H9 (cell line): ENCODE results near the gene KBTBD12. TPM values are rescaled to one million over a fixed set of nuclear protein-coding genes. Genes with fewer than 3 reads are reported as not detected.

Experiments
- DNase-seq: peaks from one replicate; pipeline ENCODE4 v3.0.0-alpha.2; 2017
- H2AFZ ChIP-seq: one replicate; pipeline ENCODE4 v1.6.1; 2013; ENCODE audit warnings: mild to moderate bottlenecking, low read length, control low read depth, moderate library complexity
- H2AK5ac ChIP-seq: 2 replicates; pipeline ENCODE4 v1.6.1; 2013; ENCODE audit warnings: low read length, control low read depth, mixed read lengths; ENCODE audit not compliant: insufficient read length
- H2BK120ac ChIP-seq: one replicate; pipeline ENCODE4 v1.6.1; 2013; ENCODE audit warnings: low read depth, mild to moderate bottlenecking, low read length, control low read depth, inconsistent platforms; ENCODE audit not compliant: poor library complexity, severe bottlenecking
- H2BK12ac ChIP-seq: 2 replicates; pipeline ENCODE4 v1.6.1; 2013; ENCODE audit warnings: low read length, control low read depth, mixed read lengths, low read depth; ENCODE audit not compliant: insufficient read length
- H2BK15ac ChIP-seq: 2 replicates; pipeline ENCODE4 v1.6.1; 2013; ENCODE audit warnings: low read depth, low read length, control low read depth
- H2BK20ac ChIP-seq: one replicate; pipeline ENCODE4 v1.6.1; 2013; ENCODE audit warnings: low read depth, mild to moderate bottlenecking, low read length, control low read depth, inconsistent platforms; ENCODE audit not compliant: poor library complexity, severe bottlenecking
- H2BK5ac ChIP-seq: 2 replicates; pipeline ENCODE4 v1.6.1; 2013; ENCODE audit warnings: low read length, control low read depth, mixed read lengths; ENCODE audit not compliant: insufficient read length
- H3K14ac ChIP-seq: 2 replicates; pipeline ENCODE4 v1.6.1; 2013; ENCODE audit warnings: low read length, control low read depth; ENCODE audit not compliant: insufficient read depth
- H3K18ac ChIP-seq: 2 replicates; pipeline ENCODE4 v1.6.1; 2013; ENCODE audit warnings: low read depth, mild to moderate bottlenecking, mixed read lengths, low read length, control low read depth; ENCODE audit not compliant: insufficient read length
- H3K23ac ChIP-seq: 2 replicates; pipeline ENCODE4 v1.6.1; 2013; ENCODE audit warnings: low read length, control low read depth, mixed read lengths, low read depth; ENCODE audit not compliant: insufficient read length
- H3K23me2 ChIP-seq: 2 replicates; pipeline ENCODE4 v1.6.1; 2013; ENCODE audit warnings: low read depth, mild to moderate bottlenecking, mixed read lengths, low read length, control low read depth; ENCODE audit not compliant: insufficient read length, poor library complexity, severe bottlenecking
- H3K27ac ChIP-seq: 2 replicates; pipeline ENCODE4 v1.5.1; 2013; ENCODE audit warnings: low read length, control low read depth, mixed read lengths, low read depth; ENCODE audit not compliant: insufficient read length
- H3K27me3 ChIP-seq: 2 replicates; pipeline ENCODE4 v1.6.1; 2013; ENCODE audit warnings: low read length, control low read depth, inconsistent platforms; ENCODE audit not compliant: insufficient read depth
- H3K4ac ChIP-seq: 2 replicates; pipeline ENCODE4 v1.6.1; 2013; ENCODE audit warnings: low read depth, mild to moderate bottlenecking, control low read depth, inconsistent platforms, low read length, moderate library complexity
- H3K4me1 ChIP-seq: 2 replicates; pipeline ENCODE4 v1.6.1; 2013; ENCODE audit warnings: low read length, control low read depth, inconsistent platforms; ENCODE audit not compliant: insufficient read depth
- H3K4me2 ChIP-seq: 2 replicates; pipeline ENCODE4 v1.6.1; 2013; ENCODE audit warnings: low read length, control low read depth, mixed read lengths; ENCODE audit not compliant: insufficient read length, insufficient read depth
- H3K56ac ChIP-seq: 2 replicates; pipeline ENCODE4 v1.6.1; 2013; ENCODE audit warnings: low read depth, mild to moderate bottlenecking, mixed read lengths, low read length, control low read depth; ENCODE audit not compliant: insufficient read length
- H3K79me1 ChIP-seq: 2 replicates; pipeline ENCODE4 v1.6.1; 2013; ENCODE audit warnings: low read depth, mild to moderate bottlenecking, moderate library complexity, low read length, control low read depth, inconsistent platforms; ENCODE audit not compliant: insufficient read depth, poor library complexity, severe bottlenecking
- H3K79me2 ChIP-seq: 2 replicates; pipeline ENCODE4 v1.6.1; 2013; ENCODE audit warnings: low read length, control low read depth, inconsistent platforms; ENCODE audit not compliant: insufficient read depth
- H3K9ac ChIP-seq: 2 replicates; pipeline ENCODE4 v1.6.1; 2013; ENCODE audit warnings: low read length, control low read depth, mixed read lengths; ENCODE audit not compliant: insufficient read length; ENCODE audit errors: extremely low read depth
- H3K9me3 ChIP-seq: one replicate; pipeline ENCODE4 v1.6.1; 2013; ENCODE audit warnings: low read depth, low read length, inconsistent platforms; ENCODE audit not compliant: control insufficient read depth
- H3T11ph ChIP-seq: one replicate; pipeline ENCODE4 v1.6.1; 2013; ENCODE audit warnings: mild to moderate bottlenecking, low read length, control low read depth, inconsistent platforms
- H4K20me1 ChIP-seq: one replicate; pipeline ENCODE4 v1.6.1; 2013; ENCODE audit not compliant: control insufficient read depth, insufficient read length, insufficient read depth
- H4K5ac ChIP-seq: 2 replicates; pipeline ENCODE4 v1.6.1; 2013; ENCODE audit warnings: low read depth, mild to moderate bottlenecking, mixed read lengths, low read length, control low read depth; ENCODE audit not compliant: insufficient read length
- H4K8ac ChIP-seq: replicated peaks from 2 replicates; pipeline ENCODE4 v1.6.1; 2013; ENCODE audit warnings: low read length, control low read depth, mixed read lengths, low read depth; ENCODE audit not compliant: insufficient read length
- H4K91ac ChIP-seq: 2 replicates; pipeline ENCODE4 v1.6.1; 2013; ENCODE audit warnings: low read depth, mild to moderate bottlenecking, moderate library complexity, mixed read lengths, low read length, control low read depth; ENCODE audit not compliant: insufficient read length
- H3K27ac Mint-ChIP-seq, 3 experiments: 2 replicates in 2 of 3; 3 replicates in 1 of 3; pipeline ENCODE4 v1.8.0; 2020 to 2021; ENCODE audit warnings: mixed read lengths in 3 of 3, mild to moderate bottlenecking in 1 of 3, moderate library complexity in 1 of 3
- H3K27me3 Mint-ChIP-seq: 2 replicates; pipeline ENCODE4 v1.8.0; 2021; ENCODE audit warnings: low read depth, mild to moderate bottlenecking, moderate library complexity, mixed read lengths
- H3K36me3 Mint-ChIP-seq, 3 experiments: 2 replicates in 2 of 3; 3 replicates in 1 of 3; pipeline ENCODE4 v1.8.0; 2020 to 2021; ENCODE audit warnings: low read depth in 3 of 3, mixed read lengths in 3 of 3; ENCODE audit not compliant: insufficient read depth in 1 of 3
- H3K4me1 Mint-ChIP-seq, 2 experiments: 2 replicates each; pipeline ENCODE4 v1.8.0; 2020; ENCODE audit warnings: mixed read lengths in 2 of 2
- H3K4me3 Mint-ChIP-seq, 2 experiments: 2 replicates in 1 of 2; 3 replicates in 1 of 2; pipeline ENCODE4 v1.8.0; 2020 to 2021; ENCODE audit warnings: mild to moderate bottlenecking in 2 of 2, mixed read lengths in 2 of 2, moderate library complexity in 1 of 2
- H3K9me3 Mint-ChIP-seq, 2 experiments: 2 replicates in 1 of 2; 3 replicates in 1 of 2; pipeline ENCODE4 v1.8.0; 2020; ENCODE audit warnings: mild to moderate bottlenecking in 2 of 2, mixed read lengths in 2 of 2, moderate library complexity in 1 of 2
- CTCF ChIP-seq: fragments of 200-600 bp; sonication (generic); conservative IDR thresholded peaks from 3 replicates; pipeline ENCODE4 v1.8.0; 2021; ENCODE audit warnings: antibody characterized with exemption, mild to moderate bottlenecking
- WGBS: extraction: QIAGEN DNeasy Blood & Tissue Kit; methylation state at CpG from one replicate; pipeline ENCODE4 v1.1.7; 2013; ENCODE audit warnings: missing lambda C conversion rate, low lambda C conversion rate, mixed read lengths; ENCODE audit not compliant: insufficient read length; ENCODE audit errors: extremely low coverage; 5-methylcytosine and 5-hydroxymethylcytosine counted together
- total RNA-seq: library from RNA; stranded (reverse); gene quantifications from 2 replicates; pipeline ENCODE4 v1.2.1, GENCODE V29; 2021

Gene KBTBD12
- total RNA-seq, 1 experiment from 2014 or later = not detected

DNA sequence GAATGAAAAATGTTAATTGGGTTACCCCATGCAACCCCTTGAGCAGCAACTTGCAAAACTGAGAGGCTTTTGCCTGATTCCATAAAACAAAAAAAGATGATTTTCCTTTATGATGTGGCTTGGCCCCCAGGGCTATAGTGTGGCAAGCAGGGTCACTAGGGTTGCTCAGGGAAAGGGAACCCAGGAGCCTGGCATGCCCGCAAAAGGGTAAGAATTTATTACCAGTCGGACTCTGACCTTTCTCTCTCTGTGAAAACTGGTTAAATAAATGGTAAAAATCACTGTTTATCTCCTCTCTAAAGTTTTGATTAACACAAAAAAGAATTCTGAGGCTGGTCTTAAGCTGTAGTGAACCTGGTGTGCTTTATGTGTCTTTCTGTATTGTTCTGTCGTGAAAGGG, 99.5 kb downstream of the KBTBD12 start:
- H2BK120ac ChIP-seq = no peak overlapping the region
- no peak overlapping the region for H3K27ac Mint-ChIP-seq

More for the DNA sequence above, 99.5 kb downstream of the KBTBD12 start:
- Histone ChIP-seq H3K4me2 (no peak overlapping the region), H3K23me2 (no peaks in the 10 kb centered on the region), H4K20me1 (no peaks in the 10 kb centered on the region), H2AFZ (no peak overlapping the region), H3K56ac (no peak overlapping the region), H2BK12ac (no peak overlapping the region), H2BK20ac (no peak overlapping the region), H3K18ac (no peak overlapping the region), H3K14ac (no peak overlapping the region), H4K8ac (no peak overlapping the region), H3K9me3 (no peaks in the 10 kb centered on the region), H3K79me2 (no peaks in the 10 kb centered on the region), H3K23ac (no peak overlapping the region), H2BK5ac (no peak overlapping the region), H3K9ac (no peak overlapping the region), H2AK5ac (no peak overlapping the region), H3K4me1 (no peaks in the 10 kb centered on the region; the same call in 1 of the 2 replicates), H4K5ac (no peak overlapping the region), H3T11ph (no peak overlapping the region), H3K4ac (no peak overlapping the region), H3K27me3 (no peaks in the 10 kb centered on the region), H4K91ac (no peak overlapping the region), H2BK15ac (no peak overlapping the region), H3K79me1 (no peaks in the 10 kb centered on the region), H3K27ac (no peak overlapping the region)
- Mint-ChIP-seq H3K36me3 (peaks cover 0 to 5% (median 5%) of the 10 kb centered on the region in 3 experiments; a peak in 5 of 7 replicates), H3K9me3 (peaks cover 13 to 17% of the 10 kb centered on the region in 2 experiments), H3K4me1 (peaks cover 4 to 7% of the 10 kb centered on the region in 2 experiments), H3K4me3 (no peak overlapping the region), H3K27me3 (peaks cover 2% of the 10 kb centered on the region; the same call in 1 of the 2 replicates)
- no peak for DNase-seq
- no CpG with 5 or more reads among the region's 3 CpGs for WGBS
- no peak for TF ChIP-seq CTCF
